ENCODE results near the gene C10orf90.

C10orf90 gene

DNA sequence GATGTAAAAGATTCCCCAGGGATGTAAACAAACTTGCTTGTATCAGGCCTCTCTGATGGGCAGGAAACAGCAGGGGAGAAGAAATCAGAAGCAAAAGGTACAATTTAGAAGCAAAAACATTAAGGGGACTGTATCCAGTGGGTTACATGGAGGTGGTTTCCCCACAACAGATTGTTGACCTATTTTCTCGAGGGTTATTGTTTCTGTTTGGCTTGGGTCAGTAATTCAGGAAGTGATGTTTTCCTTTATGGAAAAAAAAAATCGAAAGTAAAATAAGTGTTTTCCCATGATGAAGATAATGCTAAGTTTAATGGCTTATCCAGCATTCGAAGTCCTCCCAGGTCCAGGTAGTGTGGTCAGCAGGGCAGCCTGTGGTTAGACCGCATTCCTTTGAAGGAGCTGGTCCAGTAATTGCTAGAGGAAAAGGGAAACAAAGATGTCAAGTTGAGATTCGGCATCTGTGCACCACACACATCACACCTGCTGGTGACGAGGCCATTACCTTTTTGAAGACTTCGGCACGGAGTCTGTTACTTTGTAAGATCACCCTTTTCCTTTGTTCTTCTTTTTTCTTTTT lies 244.9 kb downstream of the C10orf90 start:
- DNase-seq (ENCODE audit: low spot score): no peak

DNA sequence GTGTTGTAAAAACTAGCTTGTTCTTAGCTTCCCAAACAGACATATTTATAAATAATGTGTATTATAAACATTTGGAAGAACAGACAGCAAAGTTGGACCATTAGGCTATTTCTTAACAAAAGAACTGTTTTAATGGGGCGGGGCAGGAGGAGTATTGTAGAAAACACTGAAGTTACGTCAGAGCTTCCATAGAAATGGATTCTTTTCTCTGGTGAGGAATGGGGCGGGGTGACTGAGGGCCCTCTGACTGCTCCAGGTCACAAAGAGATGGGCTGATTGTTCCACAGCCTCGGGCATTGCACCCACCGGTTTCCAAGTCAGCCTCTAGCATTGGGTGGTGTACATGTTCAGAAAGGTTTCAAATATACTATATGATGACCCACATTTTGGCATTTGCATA lies 245.5 kb downstream of the C10orf90 start:
- DNase-seq (ENCODE audit: low spot score): no peak

DNA sequence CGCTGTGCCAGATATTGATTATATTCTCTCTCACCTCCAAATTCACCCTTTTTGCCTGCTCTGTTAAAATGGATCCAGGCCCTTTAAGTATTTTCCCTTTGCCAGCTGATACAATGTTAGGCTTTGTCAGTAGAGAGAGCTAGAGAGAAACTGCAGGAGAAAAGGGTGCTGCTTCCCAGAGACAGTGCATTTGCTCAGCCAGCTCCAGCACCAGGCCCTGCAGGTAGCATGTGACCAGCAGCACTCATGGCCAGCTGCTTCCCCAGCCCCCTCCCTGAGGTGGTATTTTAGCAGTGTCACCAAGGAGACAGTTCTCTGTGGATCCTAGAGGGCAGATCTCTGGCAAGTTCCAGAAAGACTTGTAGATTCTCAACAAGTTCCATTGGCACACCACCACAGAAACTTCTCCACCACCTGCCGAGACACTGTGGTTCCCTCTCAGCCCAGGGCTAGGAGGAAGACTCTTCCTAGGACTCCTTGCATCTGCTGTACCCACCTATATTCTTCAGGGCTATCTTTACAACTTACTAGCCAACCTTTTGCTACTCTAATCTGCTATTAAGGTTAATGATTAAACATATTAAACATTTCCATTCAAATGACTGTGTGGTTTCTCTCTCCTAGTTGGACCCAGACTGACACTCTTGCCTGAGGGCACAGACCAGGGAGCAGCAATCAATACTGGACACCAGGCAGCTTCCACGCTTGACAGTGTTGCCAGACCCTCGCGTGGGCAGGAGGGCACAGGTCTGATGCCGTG lies 246.6 kb downstream of the C10orf90 start:
- DNase-seq (ENCODE audit: low spot score): no peak

DNA sequence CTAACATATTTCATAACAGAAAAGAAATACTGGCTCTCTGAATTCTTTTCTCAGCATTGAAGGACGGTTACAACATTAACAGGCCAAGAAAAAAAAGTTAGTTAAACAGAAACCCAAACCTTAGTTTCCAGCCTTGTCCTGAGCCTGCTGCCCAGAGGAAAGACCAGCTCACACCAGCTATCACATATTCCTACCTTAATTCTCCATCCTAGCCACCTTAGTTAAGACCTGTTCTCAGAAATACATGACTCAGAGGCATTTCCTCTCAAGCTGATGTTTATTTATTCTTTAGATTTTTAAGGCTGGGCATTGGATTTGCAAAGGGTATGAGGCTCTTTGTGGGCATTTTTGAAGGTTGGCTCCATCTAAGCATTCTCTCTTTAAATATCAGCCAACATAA lies 247.9 kb downstream of the C10orf90 start:
- no peak for DNase-seq (ENCODE audit: low spot score)

DNA sequence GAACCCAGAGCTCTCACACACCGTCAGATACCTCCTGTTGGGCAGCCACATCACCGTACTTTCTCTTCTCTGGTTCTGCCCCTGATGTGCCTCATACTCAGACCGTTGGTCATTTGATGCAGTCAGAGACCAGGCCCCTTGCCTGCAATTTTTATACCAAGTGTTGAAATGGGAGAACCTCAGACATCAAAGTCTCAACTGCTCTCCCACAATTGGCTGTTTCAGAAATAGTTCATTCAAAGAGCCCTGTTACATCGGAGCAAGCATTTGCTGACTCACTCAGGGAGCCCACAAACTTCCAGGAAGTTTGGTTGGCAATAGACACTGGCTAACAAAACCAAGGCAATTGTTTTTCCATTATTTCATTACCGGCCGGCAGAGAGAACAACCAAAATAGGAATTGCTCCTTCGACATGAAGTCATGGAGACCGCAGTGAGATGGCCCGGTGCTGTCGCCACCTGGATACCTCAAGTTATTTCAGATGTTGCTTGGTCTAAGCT lies 248.7 kb downstream of the C10orf90 start:
- no peak for DNase-seq (ENCODE audit: low spot score)

DNA sequence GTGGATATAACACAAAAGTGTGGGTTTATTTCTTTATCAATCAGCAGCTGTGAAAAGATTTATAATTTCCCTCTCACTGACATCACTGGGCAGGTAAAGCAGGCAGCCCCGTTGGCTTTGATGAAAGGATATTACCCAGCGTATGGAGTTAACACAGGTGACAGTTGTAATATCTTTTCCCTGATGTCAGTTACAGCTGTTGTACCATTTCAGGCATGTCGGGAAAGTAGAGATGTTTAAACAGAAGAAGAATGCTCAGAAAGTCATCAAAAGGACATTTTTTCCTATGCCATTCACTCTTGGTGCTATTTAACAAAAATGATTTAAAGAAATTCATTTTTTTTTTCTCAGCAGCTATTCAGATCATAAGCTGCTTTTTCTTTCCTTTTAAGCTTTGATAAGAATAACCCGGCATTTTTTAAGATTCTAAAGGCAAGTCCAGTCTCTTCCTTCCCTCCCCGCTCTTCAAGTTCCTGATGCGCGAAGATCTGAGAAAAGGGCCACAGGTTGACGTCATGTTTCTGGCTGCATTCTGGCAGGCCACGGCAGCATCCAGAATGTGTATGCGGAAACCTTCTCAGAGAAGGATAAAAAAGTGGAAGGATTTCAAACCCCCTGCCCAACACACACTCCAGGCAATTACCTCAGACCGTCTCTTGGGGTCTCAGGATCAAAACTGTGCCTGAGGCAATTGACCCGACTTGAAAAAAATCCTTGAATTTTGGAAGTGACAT lies 249.8 kb downstream of the C10orf90 start:
- DNase-seq (ENCODE audit: low spot score): no peak

DNA sequence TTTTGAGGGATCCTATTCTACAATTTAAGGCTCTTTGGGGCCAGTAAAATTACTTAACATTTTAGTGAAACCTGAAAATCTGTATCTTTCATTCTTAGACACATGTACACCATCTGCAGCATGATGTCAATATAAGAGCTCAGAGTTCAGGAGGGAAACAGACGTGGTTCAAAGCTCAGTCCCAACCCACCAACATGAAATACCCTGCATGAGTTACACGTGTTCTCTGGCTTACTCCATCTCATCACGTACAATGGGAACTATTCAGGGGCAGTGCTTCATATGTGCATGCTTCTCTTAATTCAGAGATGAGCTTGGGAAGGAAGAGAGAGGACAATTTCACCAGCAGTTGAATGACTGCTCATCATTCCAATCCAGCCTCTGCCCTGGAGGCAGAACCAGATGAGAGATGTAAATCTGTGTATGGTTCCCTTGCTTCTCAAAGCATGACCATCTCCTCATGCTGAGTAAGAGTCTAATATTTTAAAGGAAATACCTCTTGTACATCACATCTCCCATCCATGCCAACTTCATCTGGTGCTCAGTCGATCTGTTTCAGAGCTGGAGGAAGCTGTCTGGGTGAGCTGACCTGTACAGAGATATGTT lies 253.2 kb downstream of the C10orf90 start:
- DNase-seq (ENCODE audit: low spot score): no peak

DNA sequence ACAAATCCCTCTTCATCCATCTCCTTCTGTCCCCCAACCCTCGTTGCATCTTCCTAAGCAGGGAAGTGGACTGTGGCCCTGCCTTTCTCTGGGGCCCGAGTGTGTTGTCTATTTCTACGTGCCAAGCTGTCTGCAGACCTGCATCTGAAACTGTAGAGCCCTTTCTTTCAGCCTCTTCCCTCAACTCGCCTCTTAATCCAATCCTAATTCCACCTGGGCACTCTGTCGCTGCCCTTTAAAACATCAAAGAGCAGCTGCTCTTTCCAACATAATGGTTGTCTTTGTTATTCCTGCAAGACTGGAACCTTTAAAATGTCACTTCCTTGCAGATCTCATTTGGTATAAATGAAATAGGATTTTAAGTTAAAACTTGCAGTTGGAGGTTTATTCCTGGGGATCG lies 260.7 kb downstream of the C10orf90 start:
- DNase-seq (ENCODE audit: low spot score): no peak

DNA sequence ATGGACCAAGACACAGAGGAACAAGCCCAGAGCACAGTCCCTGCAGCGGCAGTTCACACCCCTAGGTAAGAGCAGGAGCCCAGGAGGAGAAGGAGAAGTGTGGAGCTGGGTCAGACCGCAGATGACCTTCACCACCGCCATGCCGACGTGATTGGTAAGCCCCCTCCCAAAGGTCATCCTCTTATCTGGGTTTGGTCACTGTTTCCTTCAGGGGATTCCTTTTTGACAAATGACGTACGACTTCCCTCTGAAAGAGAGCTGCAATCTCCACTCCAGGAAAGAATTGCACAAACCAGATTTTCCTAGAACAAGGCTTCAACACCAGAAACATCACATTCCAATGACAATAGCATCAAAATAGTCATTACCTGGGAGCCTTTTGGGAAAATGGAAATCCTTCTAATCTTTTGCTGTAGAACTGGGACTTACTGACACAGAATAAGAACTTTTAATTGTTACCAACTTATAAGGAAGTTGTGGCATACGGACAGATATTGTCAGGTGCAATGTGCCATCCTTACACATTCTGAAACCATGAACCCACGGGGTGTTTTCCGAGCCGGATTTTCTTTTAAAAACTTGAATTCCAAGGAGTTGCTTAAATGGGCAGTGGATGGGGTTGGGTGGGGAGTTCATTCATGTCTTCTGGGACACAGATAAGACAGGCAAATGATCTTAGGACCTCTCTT lies 261.4 kb downstream of the C10orf90 start:
- no peak for DNase-seq (ENCODE audit: low spot score)

DNA sequence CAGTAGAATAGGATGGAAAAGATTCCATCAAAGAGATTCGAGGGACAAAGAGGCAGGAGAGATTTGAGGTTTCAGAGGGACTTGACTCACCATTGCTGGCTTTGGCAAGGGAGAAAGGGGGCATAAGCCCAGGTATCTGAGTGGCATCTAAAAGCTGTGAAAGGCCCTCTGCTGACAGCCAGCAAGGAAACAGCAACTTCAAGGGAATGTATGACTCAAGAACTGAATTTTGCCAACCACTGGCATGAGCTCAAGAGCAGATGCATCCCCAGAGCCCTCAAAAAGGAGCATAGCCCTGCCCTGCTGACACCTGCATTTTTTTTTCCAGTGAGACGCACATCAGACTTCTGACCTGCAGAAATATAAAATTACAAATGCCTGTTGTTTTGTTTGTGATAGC lies 262.7 kb downstream of the C10orf90 start:
- no peak for DNase-seq (ENCODE audit: low spot score)

DNA sequence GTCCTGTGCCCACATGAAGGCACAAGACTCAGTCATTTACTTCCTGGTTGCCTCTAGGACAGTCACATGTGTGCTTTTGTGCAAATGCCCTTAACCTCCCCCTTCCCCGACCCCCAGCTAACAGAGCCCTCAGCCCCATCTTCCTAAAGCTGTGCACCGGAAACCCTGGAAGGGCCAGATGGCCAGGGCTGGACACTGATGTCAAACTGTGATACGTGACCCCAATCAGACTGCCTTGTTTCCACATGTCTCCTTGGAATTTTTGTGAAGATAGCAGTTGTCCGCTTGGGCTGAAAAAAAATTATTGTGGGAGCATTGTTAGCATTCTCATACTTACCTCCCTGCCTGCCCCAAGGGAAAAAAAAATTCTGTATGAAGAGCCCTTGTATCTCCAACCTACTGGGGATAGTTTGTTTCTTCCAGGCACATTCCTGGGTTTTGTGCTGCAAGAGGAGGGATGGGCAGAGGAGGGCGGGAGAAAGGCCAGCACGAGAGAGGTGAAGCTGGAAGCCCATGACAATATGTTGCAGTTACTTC lies 265.2 kb downstream of the C10orf90 start:
- DNase-seq (ENCODE audit: low spot score): no peak

DNA sequence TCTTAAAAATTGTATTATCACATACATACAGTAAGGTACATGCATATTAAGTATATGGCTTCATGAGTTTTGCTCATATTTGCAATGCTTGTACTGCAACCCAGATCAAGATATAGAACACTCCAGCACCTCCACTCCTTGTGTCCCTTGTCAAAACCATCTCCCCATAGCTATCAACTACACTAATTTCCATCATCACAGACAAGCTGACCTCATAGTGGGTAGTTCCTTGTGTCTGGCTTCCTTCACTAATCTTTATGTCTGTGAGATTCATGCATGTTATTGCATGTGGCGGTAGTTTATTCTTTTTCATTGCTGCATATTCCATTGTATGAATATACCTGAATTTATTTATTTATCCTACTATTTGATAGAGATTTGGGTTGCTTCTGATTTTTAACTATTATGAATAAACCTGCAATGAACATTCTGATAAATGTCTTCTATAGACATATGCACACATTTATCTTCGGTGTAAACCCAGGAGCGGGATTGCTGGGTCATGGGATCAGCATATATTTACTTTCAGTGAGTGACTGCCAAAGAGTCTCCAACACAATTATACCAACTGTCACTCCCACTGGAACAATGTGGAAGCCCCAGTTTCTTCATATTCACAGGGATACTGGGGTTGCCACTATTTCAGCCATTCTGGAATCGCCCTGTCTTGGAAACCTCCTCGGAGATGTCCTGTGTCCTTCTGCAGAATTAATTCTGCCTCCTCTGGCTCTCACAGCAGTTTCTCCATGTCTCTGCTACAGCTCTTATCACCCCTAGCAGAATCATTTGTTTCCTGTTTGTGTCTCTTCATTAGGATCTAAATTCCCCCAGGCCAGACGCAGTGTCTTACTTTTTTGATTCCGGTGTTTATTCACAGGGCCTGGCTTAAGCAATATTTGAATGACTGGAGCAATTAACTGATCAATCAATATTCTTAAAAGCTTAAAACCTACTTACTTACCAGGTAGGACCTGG lies 267.5 kb downstream of the C10orf90 start:
- DNase-seq (ENCODE audit: low spot score): no peak

DNA sequence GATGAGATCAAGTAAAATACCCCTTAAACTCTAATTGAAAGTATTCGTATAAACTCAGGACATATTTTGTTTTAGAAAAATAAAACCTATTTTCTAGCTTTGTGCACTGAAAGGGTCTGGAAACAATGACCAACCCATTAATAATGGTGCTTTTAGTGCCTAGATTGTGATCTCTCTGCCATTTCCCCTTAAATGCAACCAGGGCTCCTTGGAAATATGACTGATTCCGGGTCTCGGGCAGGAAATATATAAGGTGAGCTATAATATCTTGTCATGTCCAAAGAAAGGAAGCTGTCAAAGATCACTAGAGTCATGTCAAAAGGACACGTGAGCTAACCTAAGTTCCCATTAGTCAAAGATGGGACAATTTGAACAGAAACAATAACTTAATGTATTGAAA lies 269.9 kb downstream of the C10orf90 start:
- no peak for DNase-seq (ENCODE audit: low spot score)

DNA sequence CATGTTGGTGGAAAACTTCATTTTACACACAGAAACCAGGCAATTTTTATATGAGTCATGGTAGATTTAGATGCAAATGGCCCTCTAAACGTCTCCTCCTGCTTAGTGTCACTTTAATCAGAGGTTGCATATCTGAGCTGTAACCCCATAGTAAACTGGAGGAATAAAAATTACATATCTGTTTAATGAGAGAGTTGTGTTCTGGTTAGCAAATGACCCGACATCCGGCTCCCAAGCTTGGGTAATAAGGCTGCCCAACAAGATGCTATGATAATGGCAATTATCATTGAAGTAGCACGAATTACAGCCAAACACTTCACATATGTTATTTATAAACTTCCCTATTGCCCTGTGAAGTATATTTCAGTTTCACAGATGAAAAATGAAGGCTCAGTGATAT lies 271.6 kb downstream of the C10orf90 start:
- DNase-seq (ENCODE audit: low spot score): no peak

DNA sequence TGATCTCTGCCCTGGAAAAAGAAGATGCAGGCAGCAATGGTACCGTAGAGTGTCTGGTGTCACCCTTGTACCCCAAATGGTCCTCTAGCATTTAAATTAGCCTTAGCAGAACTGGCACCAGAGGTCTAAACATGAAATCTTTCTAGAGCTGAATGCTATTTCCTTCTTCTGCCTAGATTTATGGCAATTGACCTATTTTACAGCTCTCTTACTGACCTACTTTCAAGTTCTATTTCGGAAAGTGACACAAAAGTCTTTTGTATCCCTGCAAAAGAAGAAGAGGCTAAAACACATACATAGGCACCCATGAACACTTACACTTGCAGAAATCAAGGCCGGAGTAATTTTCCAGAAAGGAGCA lies 272.1 kb downstream of the C10orf90 start:
- no peak for DNase-seq (ENCODE audit: low spot score)

DNA sequence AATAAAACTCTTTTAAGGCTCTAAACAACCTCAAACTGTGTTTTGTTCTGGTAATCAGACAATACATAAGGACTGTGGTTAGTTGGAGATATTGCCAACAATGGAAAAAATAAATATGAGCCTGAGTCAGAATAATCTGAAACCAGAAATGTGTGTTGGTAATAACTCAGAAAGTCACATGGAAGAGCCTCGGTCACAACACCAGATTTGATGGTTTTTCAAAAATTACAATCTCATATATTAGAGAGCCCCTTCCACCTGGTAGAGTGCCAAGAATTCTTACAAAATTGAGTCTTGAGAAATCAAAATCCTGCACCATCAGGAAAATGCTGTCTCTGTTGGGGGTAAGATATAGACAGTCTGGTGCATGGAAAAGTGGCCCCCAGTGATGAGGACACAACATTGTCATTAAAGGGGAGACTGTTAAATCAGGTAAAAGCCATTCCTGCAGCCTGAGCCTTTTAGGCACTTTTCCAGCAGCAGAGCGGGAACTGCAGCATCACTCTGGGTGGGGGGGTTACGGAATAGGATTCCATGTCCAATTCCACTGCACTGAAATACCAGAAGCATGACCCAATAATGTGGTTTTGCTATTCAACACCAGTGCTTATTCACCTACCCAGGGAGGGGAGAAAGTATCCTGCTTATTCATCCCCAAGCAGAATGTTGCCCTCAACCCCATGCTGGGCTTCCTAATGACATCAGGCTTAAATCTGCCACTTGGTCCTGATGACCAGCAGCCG lies 272.7 kb downstream of the C10orf90 start:
- DNase-seq (ENCODE audit: low spot score): no peak

DNA sequence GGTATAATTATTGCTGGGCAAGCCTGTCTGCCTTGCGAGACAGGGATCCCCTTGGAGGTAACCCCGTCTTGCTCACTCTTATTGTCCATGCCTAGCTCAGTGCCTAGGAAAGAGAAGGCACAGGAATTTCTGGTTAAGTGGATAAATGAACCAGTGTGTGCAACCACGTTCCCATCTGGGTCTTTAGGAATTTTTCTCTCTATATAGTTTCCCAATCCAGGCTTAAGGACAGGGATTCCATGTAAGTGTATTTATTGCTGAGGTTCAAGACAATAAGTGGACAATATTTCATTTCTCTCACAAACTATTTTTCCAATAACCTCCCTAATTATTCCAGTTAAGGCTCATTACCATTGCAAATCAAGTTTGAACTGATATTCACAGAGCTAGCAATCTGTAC lies 273.3 kb downstream of the C10orf90 start:
- no peak for DNase-seq (ENCODE audit: low spot score)

DNA sequence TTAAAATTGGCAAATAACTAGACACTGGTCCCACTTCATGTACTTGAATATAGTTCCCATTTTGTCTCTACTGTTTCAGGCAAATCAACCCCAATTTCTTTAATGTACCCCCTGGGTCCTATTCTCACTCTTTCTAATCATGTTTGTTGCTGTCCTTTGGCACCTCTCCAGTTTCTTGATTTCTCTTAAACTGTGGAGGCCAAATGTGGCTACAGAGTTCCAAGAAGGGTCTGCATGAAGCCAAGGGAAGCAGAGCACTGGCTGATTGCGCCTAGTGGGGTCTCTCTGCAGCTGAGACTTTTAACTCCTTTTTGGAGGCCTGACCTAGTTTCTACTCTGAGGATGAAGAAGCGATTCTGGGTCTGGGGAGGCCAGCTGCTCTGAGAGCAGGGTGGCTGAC lies 275.5 kb downstream of the C10orf90 start:
- DNase-seq (ENCODE audit: low spot score): no peak

DNA sequence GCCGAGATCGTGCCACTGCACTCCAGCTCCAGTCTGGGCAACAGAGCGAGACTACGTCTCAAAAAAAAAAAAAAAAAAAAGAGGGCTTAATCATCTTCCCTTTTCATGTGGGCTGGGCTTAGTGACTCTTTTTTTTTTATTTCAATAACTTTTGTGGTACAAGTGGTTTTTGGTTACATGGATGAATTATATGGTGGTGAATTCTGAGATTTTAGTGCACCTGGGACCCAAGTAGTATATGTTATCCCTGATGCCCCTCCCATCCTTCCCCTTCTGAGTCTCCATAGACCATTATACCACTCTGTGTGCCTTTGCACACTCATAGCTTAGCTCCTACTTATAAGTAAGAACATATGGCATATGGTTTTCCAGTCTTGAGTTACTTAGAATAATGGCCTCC lies 277.4 kb downstream of the C10orf90 start:
- no peak for DNase-seq (ENCODE audit: low spot score)

DNA sequence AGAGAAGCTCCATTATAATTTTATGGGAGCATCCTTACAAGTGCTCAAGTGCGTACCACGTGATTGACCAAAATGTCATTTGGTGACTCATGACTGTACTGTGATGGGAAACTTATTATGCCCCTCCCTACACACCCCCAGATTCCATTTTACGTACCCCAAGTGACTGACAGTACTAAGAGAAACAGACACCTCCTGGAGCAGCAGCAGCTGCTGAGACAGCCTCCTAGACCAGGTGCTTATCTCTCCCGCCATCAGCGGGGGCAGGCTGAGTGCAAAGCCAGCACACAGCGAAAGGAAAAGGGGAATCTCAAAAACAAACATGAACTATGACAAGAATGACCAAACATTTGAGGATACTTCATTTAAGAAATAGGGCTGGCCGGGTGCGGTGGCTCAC lies 278.0 kb downstream of the C10orf90 start:
- DNase-seq (ENCODE audit: low spot score): no peak

Measured in CD4-positive, alpha-beta T cell treated with Interleukin-6 at 100 ng/mL for 8 hours (primary cell).